ENCODE data around the gene ARHGAP45.
A peak's percentile ranks its signal among the peaks of the same experiment; 100 is the strongest.

Gene ARHGAP45

DNA sequence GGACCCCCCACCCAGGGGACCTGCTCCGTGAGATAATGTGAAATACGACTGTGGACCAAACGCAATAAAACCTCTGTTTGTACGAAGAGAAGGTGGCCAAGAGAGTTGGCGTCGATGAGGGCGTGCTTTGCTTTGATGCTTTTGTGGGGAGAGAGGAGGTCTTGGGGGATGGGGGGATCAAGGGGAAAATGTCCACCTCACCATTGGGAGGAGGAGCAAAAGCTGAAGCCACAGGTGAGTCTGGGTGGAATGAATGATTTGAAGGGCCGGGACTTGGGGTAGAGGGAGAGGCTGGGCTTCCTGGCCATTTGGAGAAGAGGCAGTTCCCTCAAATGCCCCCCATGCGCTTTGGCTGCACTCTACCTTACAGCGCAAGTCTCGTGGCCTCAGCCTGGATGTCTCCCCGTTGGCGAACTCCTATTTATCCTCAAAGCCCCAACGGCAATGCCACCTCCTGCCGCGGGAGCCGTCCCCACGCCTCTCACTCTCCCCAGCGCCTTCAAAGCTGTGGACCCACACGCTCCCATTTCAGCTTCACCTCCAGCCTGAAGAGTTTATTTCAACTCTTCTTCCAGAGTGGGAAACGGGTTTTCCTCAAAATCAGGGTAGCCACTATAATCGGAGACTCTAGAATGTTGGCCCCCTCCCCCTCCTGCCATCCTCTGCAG is 27.9 kb upstream of the ARHGAP45 start:
- DNase-seq = no peak

DNA sequence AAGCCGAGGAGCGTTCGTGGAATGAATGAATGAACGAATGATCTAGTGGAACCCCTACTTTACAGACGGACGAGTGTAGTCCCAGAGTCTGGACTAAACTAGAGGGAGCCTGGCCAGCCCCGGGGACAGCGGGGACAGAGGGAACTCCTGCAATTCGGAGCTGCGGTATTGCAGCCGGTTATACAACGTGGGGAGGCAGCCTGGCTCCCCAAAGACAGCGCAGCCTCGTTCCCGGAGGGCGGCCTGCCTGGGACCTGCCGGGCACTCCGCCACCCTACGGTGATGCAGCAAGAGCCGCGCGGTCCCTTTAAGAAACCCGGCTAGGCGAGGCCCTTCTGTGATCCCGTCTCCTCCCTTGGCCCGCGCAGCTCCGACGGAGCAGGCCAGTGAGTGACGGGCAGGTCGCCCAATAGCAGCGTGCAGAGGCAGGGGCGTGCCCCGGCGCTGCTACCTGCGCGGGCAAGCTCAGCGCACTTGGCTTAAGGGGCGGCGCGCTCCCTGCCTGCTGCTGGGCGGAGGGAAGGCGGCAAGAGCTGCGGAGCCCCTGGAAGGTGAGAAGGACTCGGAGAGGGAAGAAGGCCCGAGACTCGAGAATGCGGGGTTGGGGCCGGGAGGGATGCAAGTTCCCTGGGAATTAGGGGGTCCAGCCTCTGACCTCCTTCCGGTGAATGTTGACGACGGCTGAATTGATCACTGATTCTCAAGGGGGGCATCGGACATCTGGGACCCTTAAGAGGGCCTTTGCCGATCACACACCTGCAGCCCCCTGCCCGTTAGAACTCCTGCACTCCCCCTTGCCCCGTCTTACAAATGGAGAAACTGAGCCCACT is 27.1 kb upstream of the ARHGAP45 start, which contains the start of gene ABCA7:
Gene ABCA7, plus strand, starts transcription at position 462 of the 830 bp plus-strand sequence. CDS start 1,255 bp downstream, outside the sequence.
- peak; percentile 98 for DNase-seq

DNA sequence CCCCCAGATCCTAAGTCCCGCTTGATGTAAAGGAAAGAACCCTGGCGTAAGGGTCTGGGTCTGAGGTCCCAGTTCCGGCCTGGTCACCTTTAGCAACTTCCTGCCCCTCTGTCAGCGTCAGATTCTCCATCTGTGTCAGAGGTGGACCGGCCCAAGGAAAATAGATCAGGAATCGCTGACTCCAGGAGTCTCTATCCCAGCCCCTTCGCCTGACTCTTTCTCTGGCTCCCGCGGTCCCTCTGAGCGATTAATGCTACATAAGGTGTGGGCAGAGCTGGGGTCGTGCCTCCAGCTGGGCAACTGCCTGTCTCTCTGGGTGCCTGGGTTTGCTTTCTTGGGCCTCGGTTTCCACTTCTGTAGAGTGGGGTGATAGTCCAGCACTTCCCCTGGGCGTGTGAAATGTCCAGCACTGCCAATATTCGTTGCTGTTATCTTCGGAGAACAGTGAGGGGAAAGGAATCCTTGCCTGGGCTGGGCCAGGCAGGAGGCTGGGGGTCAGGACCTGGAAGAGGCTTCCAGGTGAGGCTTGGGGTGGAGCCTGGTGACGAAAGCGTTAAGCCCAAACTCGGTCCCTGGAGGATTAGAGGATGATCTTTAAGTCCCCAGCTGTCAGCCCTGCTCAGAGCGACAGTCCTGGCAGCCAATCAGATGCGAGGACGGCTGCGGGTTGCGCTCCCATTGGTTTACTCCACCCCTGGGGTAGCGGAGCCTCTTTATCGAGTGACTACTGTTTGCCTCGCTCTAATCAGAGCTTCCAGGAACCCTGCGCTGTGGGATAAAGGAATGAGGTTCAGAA is 26.3 kb upstream of the ARHGAP45 start:
- peak; percentile 98 for DNase-seq

DNA sequence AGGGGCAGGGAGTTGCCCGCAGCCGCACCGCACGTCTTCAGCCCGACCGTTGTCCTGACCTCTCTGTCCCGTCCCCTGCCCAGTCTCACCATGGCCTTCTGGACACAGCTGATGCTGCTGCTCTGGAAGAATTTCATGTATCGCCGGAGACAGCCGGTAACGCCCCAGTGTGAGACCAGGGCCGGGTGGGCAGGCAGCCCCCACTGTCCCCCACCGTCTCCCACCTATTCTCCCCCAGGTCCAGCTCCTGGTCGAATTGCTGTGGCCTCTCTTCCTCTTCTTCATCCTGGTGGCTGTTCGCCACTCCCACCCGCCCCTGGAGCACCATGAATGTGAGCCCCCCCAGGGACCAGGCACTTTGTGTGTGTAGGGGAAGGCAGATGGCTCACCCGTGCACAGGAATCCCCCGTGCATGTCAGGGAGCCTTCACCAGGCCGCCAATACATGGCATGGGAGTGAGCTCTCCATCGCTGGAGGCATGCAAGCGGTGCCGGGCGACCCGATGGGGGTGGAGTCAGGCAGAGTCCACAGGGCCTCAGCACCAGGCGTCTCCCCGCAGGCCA is 25.6 kb upstream of the ARHGAP45 start:
- peak; percentile 48 for DNase-seq

DNA sequence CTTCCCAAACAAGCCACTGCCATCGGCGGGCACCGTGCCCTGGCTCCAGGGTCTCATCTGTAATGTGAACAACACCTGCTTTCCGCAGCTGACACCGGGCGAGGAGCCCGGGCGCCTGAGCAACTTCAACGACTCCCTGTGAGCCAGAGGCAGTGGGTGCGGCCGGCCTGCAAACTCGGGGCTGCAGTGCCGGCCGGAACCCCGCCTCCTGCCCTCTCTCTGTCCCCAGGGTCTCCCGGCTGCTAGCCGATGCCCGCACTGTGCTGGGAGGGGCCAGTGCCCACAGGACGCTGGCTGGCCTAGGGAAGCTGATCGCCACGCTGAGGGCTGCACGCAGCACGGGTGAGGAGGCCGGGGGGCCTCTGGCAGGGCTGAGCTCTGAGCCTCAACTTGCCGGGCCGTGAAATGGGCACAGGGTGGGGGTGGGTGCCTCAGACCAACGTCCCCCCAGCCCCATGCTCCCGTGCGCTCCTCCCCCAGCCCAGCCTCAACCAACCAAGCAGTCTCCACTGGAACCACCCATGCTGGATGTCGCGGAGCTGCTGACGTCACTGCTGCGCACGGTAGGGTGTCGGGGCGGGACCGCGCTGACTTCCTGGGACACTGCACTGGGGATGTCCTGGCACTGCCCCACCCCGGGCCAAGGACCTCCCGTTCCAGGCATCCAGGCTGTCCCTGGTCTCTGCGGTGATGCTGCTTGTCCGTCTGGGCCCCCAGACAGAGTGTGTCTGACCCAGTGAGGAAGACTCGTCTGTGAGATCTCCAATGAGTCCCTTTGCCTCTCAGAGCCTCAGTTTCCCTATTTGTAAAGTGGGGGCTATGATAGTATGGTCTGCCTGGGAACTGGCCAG is 24.9 kb upstream of the ARHGAP45 start:
- DNase-seq = peak; percentile 59

DNA sequence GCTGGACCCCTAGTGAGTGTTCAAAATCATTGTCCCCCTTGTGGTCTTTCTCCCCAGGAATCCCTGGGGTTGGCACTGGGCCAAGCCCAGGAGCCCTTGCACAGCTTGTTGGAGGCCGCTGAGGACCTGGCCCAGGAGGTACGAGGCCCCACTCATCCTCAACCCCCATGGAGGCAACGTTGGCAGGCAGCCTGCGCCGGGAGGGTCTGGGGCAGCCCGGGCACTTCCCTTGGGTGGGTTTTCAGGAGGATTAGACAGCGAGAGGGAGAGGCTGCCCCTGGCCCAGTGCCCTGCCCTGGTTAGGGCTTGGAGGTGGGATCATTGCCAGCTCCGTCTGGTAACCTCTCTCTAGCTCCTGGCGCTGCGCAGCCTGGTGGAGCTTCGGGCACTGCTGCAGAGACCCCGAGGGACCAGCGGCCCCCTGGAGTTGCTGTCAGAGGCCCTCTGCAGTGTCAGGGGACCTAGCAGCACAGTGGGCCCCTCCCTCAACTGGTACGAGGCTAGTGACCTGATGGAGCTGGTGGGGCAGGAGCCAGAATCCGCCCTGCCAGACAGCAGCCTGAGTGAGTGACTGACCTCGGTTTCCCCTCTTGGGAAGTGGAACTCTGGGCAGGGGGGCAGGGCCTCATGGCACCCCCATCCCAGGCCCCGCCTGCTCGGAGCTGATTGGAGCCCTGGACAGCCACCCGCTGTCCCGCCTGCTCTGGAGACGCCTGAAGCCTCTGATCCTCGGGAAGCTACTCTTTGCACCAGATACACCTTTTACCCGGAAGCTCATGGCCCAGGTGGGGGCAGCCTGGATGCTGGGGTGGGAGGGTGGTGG is 24.1 kb upstream of the ARHGAP45 start:
- peak; percentile 54 for DNase-seq

DNA sequence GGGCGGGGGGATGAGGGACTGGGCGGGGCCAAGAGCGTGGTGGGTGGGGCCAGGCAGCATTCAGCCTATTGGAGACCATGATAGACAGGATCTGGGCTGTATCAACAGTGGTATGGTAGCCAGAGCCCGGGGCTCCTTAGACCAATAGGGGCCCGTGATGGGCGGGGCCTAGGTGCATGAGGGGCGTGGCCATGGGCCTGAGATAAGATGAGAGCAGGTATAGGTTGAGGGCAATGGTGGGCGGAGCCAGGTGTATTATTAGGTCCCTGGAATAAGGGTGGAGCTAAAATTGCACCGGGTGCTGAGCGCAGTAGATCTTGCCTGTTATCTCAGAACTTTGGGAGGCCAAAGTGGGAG is 21.7 kb upstream of the ARHGAP45 start:
- DNase-seq = no peak

DNA sequence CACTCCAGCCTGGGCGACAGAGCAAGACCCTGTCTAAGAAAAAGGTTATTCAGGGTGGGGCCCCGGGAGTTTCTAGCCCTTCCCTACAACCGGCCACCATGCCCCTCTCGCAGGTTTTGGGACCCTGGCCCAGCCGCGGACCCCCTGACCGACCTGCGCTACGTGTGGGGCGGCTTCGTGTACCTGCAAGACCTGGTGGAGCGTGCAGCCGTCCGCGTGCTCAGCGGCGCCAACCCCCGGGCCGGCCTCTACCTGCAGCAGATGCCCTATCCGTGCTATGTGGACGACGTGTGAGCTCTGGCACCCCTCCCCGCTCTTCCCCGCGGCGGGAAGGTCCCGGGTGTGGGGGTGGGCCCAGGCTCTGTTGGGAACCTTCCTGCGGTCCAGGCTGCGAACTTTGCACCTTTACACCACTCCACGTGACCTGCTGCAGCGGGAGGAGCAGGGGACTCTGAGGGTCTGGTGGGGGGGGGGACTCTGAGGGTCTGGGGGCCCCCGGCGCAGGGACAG is 20.8 kb upstream of the ARHGAP45 start:
- no peak for DNase-seq

DNA sequence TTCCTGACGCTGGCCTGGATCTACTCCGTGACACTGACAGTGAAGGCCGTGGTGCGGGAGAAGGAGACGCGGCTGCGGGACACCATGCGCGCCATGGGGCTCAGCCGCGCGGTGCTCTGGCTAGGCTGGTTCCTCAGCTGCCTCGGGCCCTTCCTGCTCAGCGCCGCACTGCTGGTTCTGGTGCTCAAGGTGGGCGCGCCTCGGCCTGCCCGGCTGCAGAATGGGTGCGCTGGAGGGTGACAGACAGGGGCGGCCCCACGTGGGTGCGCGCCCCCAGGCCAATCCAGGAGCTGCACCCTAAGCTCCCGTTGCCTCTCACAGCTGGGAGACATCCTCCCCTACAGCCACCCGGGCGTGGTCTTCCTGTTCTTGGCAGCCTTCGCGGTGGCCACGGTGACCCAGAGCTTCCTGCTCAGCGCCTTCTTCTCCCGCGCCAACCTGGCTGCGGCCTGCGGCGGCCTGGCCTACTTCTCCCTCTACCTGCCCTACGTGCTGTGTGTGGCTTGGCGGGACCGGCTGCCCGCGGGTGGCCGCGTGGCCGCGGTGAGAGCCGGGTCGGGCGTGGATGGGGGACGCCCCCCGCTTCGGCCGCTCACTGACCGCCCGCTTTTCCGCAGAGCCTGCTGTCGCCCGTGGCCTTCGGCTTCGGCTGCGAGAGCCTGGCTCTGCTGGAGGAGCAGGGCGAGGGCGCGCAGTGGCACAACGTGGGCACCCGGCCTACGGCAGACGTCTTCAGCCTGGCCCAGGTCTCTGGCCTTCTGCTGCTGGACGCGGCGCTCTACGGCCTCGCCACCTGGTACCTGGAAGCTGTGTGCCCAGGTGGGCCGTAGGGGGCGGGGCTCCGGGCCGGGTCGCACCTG is 19.9 kb upstream of the ARHGAP45 start:
- DNase-seq = no peak

DNA sequence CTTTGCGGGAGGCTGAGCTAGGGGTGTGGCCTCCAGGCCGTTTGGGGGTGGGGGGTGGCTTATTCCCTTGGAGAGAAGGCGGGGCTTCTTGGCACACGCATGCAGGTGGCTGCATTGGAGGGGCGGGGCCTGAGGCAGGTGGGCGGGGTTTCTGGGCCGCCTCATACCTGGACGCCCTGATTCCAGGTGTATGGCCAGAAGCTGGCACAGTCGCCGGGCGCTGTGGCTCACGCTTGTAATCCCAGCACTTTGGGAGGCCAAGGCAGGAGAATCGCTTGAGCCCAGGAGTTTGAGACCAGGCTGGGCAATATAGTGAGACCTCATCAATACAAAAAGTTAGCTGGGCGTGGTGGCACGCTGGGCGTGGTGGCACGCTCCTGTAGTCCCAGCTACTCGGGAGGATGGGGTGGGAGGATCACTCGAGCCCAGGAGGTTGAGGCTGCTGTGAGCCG is 19.2 kb upstream of the ARHGAP45 start:
- no peak for DNase-seq

DNA sequence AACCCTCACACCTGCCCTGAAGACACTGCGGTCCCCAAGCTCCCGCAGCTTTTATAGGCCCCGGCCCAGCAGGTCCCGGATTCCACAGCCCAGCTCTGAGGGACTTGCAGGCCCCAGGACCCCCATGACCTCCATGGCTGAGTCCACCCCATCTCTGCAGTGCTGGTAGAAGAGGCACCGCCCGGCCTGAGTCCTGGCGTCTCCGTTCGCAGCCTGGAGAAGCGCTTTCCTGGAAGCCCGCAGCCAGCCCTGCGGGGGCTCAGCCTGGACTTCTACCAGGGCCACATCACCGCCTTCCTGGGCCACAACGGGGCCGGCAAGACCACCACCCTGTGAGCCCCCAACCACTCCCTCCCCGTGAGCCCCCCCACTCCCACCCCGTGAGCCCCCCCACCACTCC is 17.9 kb upstream of the ARHGAP45 start:
- DNase-seq = no peak

DNA sequence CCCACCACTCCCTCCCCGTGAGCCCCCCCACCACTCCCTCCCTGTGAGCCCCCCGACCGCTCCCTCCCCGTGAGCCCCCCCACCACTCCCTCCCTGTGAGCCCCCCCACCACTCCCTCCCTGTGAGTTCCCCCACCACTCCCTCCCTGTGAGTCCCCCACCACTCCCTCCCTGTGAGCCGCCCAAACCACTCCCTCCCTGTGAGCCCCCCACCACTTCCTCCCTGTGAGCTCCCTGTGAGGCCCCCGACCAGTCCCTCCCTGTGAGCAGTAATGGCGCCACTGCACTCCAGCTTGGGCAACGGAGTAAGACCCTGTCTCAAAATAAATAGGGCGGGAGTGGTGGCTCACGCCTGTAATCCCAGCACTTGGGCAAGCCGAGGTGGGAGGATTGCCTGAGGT is 17.2 kb upstream of the ARHGAP45 start:
- DNase-seq = no peak

DNA sequence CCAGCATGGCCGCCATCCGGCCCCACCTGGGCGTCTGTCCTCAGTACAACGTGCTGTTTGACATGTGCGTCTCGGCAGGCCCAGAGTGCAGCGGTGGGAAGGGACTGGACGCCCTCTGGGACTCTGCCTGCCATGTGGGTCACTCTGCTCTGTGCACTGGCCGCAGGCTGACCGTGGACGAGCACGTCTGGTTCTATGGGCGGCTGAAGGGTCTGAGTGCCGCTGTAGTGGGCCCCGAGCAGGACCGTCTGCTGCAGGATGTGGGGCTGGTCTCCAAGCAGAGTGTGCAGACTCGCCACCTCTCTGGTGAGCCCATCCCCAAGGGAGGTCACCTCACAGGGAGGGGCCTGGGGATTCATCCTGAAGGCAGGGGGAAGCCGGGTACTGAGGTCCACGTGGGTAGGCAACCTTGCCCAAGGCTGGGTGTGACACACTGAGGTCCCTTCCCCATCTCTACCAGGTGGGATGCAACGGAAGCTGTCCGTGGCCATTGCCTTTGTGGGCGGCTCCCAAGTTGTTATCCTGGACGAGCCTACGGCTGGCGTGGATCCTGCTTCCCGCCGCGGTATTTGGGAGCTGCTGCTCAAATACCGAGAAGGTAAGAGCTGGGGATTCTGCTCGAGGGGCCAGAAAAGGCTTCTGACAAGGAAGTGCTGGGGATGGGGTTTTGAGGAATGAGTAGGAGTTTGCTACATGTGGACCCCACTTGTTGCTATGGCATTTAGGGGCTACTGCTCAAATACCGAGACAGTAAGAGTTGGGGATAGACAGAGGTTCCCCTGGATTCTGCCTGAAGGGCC is 15.8 kb upstream of the ARHGAP45 start:
- no peak for DNase-seq

DNA sequence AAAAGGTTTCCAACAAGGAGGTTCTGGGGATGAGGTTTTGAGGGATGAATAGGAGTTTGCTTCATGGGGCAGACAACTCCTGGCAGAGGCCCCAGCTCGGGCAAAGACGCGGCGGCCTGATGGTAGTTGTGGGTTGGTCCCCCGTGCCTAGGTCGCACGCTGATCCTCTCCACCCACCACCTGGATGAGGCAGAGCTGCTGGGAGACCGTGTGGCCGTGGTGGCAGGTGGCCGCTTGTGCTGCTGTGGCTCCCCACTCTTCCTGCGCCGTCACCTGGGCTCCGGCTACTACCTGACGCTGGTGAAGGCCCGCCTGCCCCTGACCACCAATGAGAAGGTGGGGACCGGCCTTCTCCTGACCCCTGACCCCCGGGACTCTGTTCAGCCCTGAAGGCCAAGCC is 15.2 kb upstream of the ARHGAP45 start:
- no peak for DNase-seq

DNA sequence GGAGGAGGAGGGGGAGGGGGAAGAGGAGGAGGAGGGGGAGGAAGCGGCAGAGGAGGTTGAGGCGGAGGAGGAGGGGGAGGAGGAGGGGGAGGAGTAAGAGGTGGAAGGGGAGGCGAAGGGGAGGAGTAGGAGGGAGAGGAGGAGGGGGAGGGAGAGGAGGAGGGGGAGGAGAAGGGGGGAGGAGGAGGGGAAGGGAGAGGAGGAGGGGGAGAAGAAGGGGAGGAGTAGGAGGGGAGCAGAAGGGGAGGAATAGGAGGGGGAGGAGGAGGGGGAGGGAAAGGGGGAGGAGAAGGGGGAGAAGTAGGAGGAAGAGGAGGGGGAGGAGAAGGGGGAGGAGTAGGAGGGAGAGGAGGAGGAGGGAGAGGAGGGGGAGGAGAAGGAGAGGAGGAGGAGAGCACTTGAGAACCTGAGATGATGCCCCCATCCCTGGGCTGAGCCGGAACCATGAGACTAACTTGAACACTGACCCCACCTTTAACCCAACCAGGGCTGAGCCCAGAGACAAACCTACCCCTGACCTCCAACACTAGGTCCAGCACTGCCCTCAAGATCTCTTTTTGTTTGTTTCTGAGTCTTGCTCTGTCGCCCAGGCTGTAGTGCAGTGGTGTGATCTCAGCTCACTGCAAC is 14.5 kb upstream of the ARHGAP45 start:
- no peak for DNase-seq

DNA sequence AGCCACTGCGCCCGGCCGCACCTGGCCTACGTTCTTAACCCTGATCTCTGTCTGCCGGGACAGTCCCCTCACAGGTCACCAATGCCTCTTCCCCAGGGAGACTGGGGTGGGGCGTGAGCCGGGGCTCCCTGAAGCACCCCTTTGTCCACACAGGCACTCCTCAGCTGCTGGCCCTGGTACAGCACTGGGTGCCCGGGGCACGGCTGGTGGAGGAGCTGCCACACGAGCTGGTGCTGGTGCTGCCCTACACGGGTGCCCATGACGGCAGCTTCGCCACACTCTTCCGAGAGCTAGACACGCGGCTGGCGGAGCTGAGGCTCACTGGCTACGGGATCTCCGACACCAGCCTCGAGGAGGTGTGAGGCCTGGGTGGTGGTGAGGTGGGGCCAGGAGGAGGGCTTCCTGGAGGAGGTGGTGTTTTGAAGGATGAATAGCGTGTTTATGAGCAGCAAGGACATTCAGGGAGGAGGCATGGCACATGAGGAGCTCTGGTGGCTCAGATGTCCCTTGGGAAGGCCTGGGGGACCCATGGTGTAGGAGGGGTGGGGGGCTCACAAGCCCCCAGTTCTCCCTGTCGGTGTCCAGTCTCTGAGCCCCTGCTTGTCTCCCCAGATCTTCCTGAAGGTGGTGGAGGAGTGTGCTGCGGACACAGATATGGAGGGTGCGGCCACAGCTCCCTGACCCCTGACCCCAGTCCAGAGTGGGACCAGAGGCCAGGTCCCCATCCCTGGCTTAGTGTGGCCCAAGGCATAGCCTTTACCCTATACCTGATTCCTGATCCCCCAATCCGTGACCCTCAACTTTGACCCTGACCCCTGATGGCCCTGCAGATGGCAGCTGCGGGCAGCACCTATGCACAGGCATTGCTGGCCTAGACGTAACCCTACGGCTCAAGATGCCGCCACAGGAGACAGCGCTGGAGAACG is 13.5 kb upstream of the ARHGAP45 start:
- no peak for DNase-seq

All from NCI-H2171 (cell line).